HepG2 (cell line): ENCODE measurements around the gene CDHR3. TPM values are rescaled to one million over a fixed set of nuclear protein-coding genes. Genes with fewer than 3 reads are reported as not detected.
"Not testable (repeated sequence)": the region's sequence is repeated elsewhere in the genome, so short reads cannot be mapped to it uniquely, and the experiment has no call there.

Source experiments
- ATAC-seq: fragments of 200-7000 bp; cut with Tn5 transposase; 3 replicates; pipeline ENCODE4 v1.9.1; 2020; ENCODE audit warnings: mild to moderate bottlenecking, moderate library complexity
- BruUV-seq: library from RNA; stranded (reverse); fragments of 400-500 nt; replicated peaks from 2 replicates; lab custom pipeline; 2021; lab: Mats Ljungman, UMichigan
- CTCF ChIA-PET: fragments of 300-600 bp; formaldehyde crosslinking; extraction: SDS; loops from one replicate; lab custom pipeline; 2021; ENCODE audit warnings: low total read pairs, inconsistent platforms, low intra/inter-chr PET ratio; lab: Yijun Ruan, JAX
- POLR2A ChIA-PET: fragments of 350-600 bp; sonication (Branson Sonifier 250); formaldehyde crosslinking; loops from one replicate; lab custom pipeline; 2020; ENCODE audit warnings: antibody characterized with exemption, inconsistent platforms; lab: Yijun Ruan, JAX
- DNase-seq: peaks from one replicate; pipeline ENCODE4 v3.0.0-alpha.2; 2015; ENCODE audit warnings: low spot score
- FAIRE-seq: peaks from 3 replicates; lab custom pipeline; 2011; peaks lifted over from hg19 to GRCh38; lab: Jason Lieb, UNC
- H2AFZ ChIP-seq: one replicate; pipeline ENCODE4 v1.6.1; 2011; ENCODE audit warnings: low read length, inconsistent platforms
- H3K27ac ChIP-seq: fragments of 300-600 bp; 3 replicates; pipeline ENCODE4 v1.8.0; 2011; ENCODE audit warnings: mixed run types, mild to moderate bottlenecking, mixed read lengths, low read length, inconsistent platforms; ENCODE audit not compliant: insufficient read depth; ENCODE audit errors: extremely low read length
- H3K27me3 ChIP-seq, 2 experiments: fragments of 200-600 bp in 1 of 2; 2 replicates in 1 of 2; 3 replicates in 1 of 2; pipeline versions ENCODE4 v1.6.0 to v1.8.0; 2011; ENCODE audit warnings: low read length in 2 of 2, mild to moderate bottlenecking in 2 of 2, moderate library complexity in 2 of 2, inconsistent platforms in 1 of 2; ENCODE audit not compliant: insufficient read depth in 2 of 2, control insufficient read depth in 1 of 2
- H3K36me3 ChIP-seq, 2 experiments: fragments of 200-600 bp in 1 of 2; replicated peaks in 1 of 2; 2 replicates in 1 of 2; 3 replicates in 1 of 2; pipeline versions ENCODE4 v1.5.1 to v1.8.0; 2011; ENCODE audit warnings: low read length in 2 of 2, inconsistent platforms in 1 of 2; ENCODE audit not compliant: insufficient read depth in 2 of 2, control insufficient read depth in 1 of 2
- H3K4me1 ChIP-seq: 2 replicates; pipeline ENCODE4 v1.5.1; 2012; ENCODE audit warnings: low read length, inconsistent platforms; ENCODE audit not compliant: insufficient read depth
- H3K4me2 ChIP-seq: 2 replicates; pipeline ENCODE4 v1.6.0; 2011; ENCODE audit warnings: low read depth, low read length, inconsistent platforms
- H3K4me3 ChIP-seq, 3 experiments: fragments of 200-600 bp in 1 of 3; sonication (generic), shearing (Covaris generic) in 1 of 3; replicated peaks in 1 of 3; 2 replicates each; pipeline ENCODE4 v1.5.1; 2011 to 2016; ENCODE audit warnings: low read length in 3 of 3, inconsistent platforms in 2 of 3, low read depth in 2 of 3, mild to moderate bottlenecking in 2 of 3, control low read depth in 1 of 3, mixed read lengths in 1 of 3; ENCODE audit not compliant: insufficient read depth in 1 of 3
- H3K79me2 ChIP-seq: one replicate; pipeline ENCODE4 v1.6.1; 2011; ENCODE audit warnings: low read length, inconsistent platforms; ENCODE audit not compliant: insufficient read depth
- H3K9ac ChIP-seq: 2 replicates; pipeline ENCODE4 v1.6.0; 2011; ENCODE audit warnings: mild to moderate bottlenecking, low read depth, low read length, inconsistent platforms; ENCODE audit not compliant: insufficient read depth
- H3K9me3 ChIP-seq: 2 replicates; pipeline ENCODE4 v1.5.1; 2012; ENCODE audit warnings: mild to moderate bottlenecking, low read length
- H4K20me1 ChIP-seq: 2 replicates; pipeline ENCODE4 v1.6.0; 2011; ENCODE audit warnings: inconsistent platforms, mild to moderate bottlenecking, low read length, moderate library complexity; ENCODE audit not compliant: insufficient read depth
- CREB1 ChIP-seq, 2 experiments: fragments of 450-650 bp in 1 of 2; IDR thresholded peaks; 2 replicates each; pipeline ENCODE4 v1.6.1; 2016 to 2017; ENCODE audit warnings: control low read depth in 1 of 2, mild to moderate bottlenecking in 1 of 2, missing compliant biosample characterization in 1 of 2, missing genetic modification characterization in 1 of 2
- HNRNPK ChIP-seq: fragments of 200-400 bp; formaldehyde crosslinking; IDR thresholded peaks from 2 replicates; pipeline ENCODE4 v1.6.1; 2018; ENCODE audit warnings: low read length, low read depth, moderate library complexity, mild to moderate bottlenecking; ENCODE audit not compliant: poor library complexity, severe bottlenecking
- WGBS: methylation state at CpG from one replicate; pipeline ENCODE4 v1.1.6; 2017; ENCODE audit warnings: low lambda C conversion rate; 5-methylcytosine and 5-hydroxymethylcytosine counted together
- in situ Hi-C: cut with HindIII; loops from 2 replicates; pipeline ENCODE4 v1.10.0; 2017; ENCODE audit warnings: low pct_unique_long_range_greater_than_20kb; ENCODE audit not compliant: extremely low pct_ligation_motif_present
- intact Hi-C: fragments of 100-400 bp; cut with micrococcal nuclease; formaldehyde crosslinking; loops from one replicate; pipeline ENCODE4 v1.10.0; 2022; ENCODE audit not compliant: unreplicated experiment
- polyA plus RNA-seq, 8 experiments: library from polyadenylated mRNA; depleted of rRNA in 3 of 8; stranded (reverse) in 7 of 8; unstranded in 1 of 8; fragments of >200 nt; fragmentation: Illumina TruSeq in 4 of 8; extraction: Trizol in 4 of 8; gene quantifications; 2 replicates each; pipeline versions ENCODE4 v1.2.1 to v1.2.3, GENCODE V29; 2011 to 2016; ENCODE audit warnings: low read depth in 4 of 8, missing spikeins in 1 of 8, mixed read lengths in 1 of 8; ENCODE audit not compliant: insufficient read depth in 1 of 8
- total RNA-seq, 5 experiments: library from RNA; depleted of rRNA; stranded (reverse); fragments of >200 nt; fragmentation: Illumina TruSeq; extraction: Trizol; gene quantifications; 2 replicates each; pipeline ENCODE4 v1.2.3, GENCODE V29; 2016; ENCODE audit warnings: low read depth in 1 of 5

CDHR3 gene
- total and polyA plus RNA-seq, 2 of the 13 experiments (the other 11 are each of a cell fraction or from before 2014, with no cell fraction given) = 6.5 to 11.8 TPM

- DNase-seq = no peak
- peaks cover 15% of the 10 kb centered on the region for H3K9me3 ChIP-seq
- H3K36me3 ChIP-seq = no peaks in the 10 kb centered on the region
- CTCF ChIA-PET = no interaction called here
- H3K9ac ChIP-seq = no peak overlapping the region
- no peak for FAIRE-seq
- no peak overlapping the region for H3K4me2 ChIP-seq
- H4K20me1 ChIP-seq = no peaks in the 10 kb centered on the region
- no peaks in the 10 kb centered on the region for H3K79me2 ChIP-seq
- H3K27me3 ChIP-seq = no peaks in the 10 kb centered on the region
- 90% methylated on average over 3 of the region's 3 CpGs for WGBS
- BruUV-seq = no TSS peak
- in situ Hi-C loops (no loop called here), intact Hi-C loops (no loop called here)
- POLR2A ChIA-PET = no interaction called here
- H3K4me1 ChIP-seq = no peaks in the 10 kb centered on the region
- ATAC-seq = no peak
- H3K4me3 ChIP-seq = no peak overlapping the region
- TF ChIP-seq CREB1 (IDR thresholded peaks at IDR 0.05) = no peak
- no peak for TF ChIP-seq CREB1 (CRISPR knock-in tag; IDR thresholded peaks at IDR 0.05)
- no peak for TF ChIP-seq HNRNPK
- H2AFZ ChIP-seq = no peak overlapping the region
- H3K27ac ChIP-seq = no peak overlapping the region
Measured at GRCh38 chr7:105954711-105955110, 8.4 kb upstream of the CDHR3 start.

DNA sequence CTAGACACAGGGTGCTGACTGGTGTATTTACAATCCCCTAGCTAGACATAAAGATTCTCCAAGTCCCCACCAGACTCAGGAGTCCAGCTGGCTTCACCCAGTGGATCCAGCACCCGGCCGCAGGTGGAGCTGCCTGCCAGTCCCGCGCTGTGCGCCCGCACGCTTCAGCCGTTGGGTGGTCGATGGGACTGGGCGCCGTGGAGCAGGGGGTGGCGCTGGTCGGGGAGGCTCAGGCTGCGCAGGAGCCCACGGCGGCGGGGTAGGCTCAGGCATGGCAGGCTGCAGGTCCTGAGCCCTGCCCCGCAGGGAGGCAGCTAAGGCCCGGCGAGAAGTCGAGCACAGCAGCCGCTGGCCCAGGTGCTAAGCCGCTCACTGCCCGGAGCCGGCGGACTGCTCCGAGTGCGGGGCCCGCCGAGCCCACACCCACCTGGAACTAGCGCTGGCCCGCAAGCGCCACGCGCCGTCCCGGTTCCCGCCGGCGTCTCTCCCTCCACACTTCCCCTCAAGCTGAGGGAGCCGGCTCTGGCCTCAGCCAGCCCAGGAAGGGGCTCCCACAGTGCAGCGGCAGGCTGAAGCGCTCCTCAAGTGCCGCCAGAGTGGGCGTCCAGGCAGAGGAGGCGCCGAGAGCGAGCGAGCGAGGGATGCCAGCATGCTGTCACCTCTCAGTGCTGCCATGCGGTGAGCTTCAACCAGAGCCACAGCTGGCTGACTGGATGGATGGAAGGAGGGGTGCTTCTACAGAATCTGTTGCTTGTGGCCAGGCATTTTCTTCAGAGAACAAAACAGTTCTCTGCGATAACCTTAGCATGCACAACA is 7.2 kb upstream of the CDHR3 start:
- H3K4me3 ChIP-seq, H3K27ac ChIP-seq, BruUV-seq, FAIRE-seq, H3K27me3 ChIP-seq, ATAC-seq, H3K36me3 ChIP-seq, H2AFZ ChIP-seq, in situ Hi-C loops, H4K20me1 ChIP-seq, H3K4me1 ChIP-seq, DNase-seq, intact Hi-C loops, H3K4me2 ChIP-seq, POLR2A ChIA-PET, H3K79me2 ChIP-seq, CTCF ChIA-PET, H3K9ac ChIP-seq: not testable (repeated sequence)
- WGBS = 90% methylated on average over 28 of the region's 52 CpGs
- peaks cover 15% of the 10 kb centered on the region for H3K9me3 ChIP-seq
